ENCODE data around the gene EXTL1. TPM values are rescaled to one million over a fixed set of nuclear protein-coding genes. Genes with fewer than 3 reads are reported as not detected.

The EXTL1 gene
- total RNA-seq, 1 donor from 2014 or later: 0.05 TPM

- H3K27me3 Mint-ChIP-seq (ENCODE audit: insufficient read depth): peaks cover 20% of the 10 kb centered on the region
These were observed 57.6 kb downstream of the EXTL1 start for GRCh38 chr1:26079178-26079563.

DNA sequence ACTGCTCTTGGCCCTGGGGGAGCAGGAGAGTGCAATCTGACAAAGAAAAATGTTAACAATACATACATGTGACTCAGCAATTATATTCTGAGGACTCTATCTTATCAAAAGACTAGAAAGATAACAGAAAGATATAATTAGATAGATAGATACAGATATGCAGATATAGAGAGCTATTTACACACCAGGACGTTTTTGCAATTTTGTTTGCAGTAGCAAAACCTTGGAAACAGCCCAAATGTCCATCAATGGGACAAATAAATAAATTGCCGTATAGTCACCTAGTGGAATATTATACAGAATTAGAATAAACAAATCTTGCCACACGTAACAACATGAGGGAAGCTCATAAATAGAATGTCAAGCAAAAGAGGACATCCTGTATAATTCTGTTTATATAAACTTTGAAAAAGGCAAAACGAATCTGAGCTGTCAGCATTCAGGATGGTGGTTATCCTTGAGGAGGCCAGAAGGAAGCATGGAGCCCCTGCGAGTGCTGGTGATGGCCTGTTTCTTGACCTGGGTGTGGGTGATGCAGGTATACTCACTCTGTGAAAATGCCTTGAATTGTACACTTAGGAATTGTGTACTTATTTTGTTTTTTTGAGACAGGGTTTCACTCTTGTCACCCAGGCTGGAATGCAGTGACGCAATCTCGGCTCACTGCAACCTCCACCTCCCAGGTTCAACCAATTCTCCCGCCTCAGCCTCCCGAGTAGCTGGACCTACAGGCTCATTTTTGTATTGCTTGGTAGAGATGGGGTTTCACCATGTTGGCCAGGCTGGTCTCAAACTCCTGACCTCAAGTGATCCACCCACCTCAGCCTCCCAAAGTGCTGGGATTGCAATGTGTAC lies 58.6 kb downstream of the EXTL1 start:
- no peak overlapping the region for H3K27ac Mint-ChIP-seq
- peaks cover 18% of the 10 kb centered on the region for H3K27me3 Mint-ChIP-seq (ENCODE audit: insufficient read depth)
- H3K9me3 Mint-ChIP-seq: no peaks in the 10 kb centered on the region
- no peak for DNase-seq (ENCODE audit: low spot score)
- H3K4me1 Mint-ChIP-seq (ENCODE audit: low read depth): peaks cover 13% of the 10 kb centered on the region
- intact Hi-C loops (cut with micrococcal nuclease): no loop called here
- H3K36me3 Mint-ChIP-seq (ENCODE audit: low read depth): no peaks in the 10 kb centered on the region
- H3K4me3 Mint-ChIP-seq: no peak overlapping the region

More at GRCh38 chr1:26079178-26079563, 57.6 kb downstream of the EXTL1 start:
- no peak for DNase-seq (ENCODE audit: low spot score)
- Mint-ChIP-seq H3K4me3 (no peak overlapping the region), H3K27ac (no peak overlapping the region), H3K4me1 (ENCODE audit: low read depth) (peaks cover 13% of the 10 kb centered on the region), H3K9me3 (no peaks in the 10 kb centered on the region), H3K36me3 (ENCODE audit: low read depth) (no peaks in the 10 kb centered on the region)
- intact Hi-C loops (cut with micrococcal nuclease): no loop called here

DNA sequence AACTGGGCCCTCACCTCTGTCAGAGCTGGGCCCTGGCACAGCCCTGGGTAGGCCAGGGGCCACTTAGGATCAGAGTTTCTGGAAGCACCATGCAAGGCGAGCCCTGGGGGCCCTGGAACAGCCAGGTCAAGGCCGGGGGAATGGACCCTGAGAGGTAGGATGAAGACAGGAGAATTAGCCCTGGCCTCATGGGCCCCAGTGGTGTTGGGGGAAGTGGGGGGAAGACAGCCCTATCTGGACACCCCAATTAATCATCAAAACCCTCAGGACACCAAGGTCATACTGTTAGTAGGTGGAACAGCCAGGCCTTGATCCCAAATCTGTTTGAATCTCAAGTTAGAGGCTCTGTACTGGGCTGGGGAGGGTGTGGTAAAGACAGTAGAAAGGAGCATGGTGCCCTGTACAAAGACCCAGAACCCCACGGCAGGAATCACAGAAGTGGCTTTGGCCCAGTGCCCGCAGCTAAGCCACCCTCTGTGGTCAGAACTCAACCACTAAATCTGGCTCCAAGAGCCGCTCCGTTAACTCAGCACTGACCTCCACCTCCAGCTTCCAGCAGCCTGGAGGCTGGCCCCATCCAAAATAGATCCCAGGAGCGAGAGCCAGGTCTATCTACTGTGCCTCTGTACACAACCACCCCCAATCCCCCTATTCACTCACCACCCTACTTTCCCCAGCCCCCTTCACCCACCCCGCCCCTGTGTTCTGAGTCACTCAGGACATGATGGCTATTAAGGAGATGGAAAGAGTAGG lies 59.9 kb downstream of the EXTL1 start:
- DNase-seq (ENCODE audit: low spot score): no peak
- no peak overlapping the region for H3K27ac Mint-ChIP-seq
- peaks cover 18% of the 10 kb centered on the region for H3K27me3 Mint-ChIP-seq (ENCODE audit: insufficient read depth)
- intact Hi-C loops (cut with micrococcal nuclease): no loop called here
- H3K9me3 Mint-ChIP-seq: no peaks in the 10 kb centered on the region
- no peaks in the 10 kb centered on the region for H3K36me3 Mint-ChIP-seq (ENCODE audit: low read depth)
- H3K4me1 Mint-ChIP-seq (ENCODE audit: low read depth): peaks cover under 1% of the 10 kb centered on the region
- no peak overlapping the region for H3K4me3 Mint-ChIP-seq

DNA sequence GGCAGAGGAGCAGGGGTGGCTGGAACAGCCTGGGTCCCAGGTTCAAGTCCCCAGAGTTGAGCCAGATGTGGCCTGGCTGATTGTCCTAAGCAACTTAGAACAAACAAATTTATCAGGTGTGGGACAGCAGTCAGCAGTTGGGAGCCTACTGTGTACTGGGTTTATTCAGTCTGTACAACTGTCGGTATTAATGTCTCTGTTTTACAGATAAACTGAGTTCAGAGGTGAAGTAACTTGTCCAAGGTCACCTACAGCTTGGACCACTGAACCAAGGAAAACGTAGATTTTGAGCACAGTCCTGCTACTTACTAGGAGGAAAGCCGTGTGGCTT lies 60.4 kb downstream of the EXTL1 start:
- peaks cover 21% of the 10 kb centered on the region for H3K27me3 Mint-ChIP-seq (ENCODE audit: insufficient read depth)
- H3K4me1 Mint-ChIP-seq (ENCODE audit: low read depth): no peaks in the 10 kb centered on the region
- intact Hi-C loops (cut with micrococcal nuclease): no loop called here
- H3K36me3 Mint-ChIP-seq (ENCODE audit: low read depth): no peaks in the 10 kb centered on the region
- no peak for DNase-seq (ENCODE audit: low spot score)
- H3K27ac Mint-ChIP-seq: no peak overlapping the region
- H3K9me3 Mint-ChIP-seq: no peaks in the 10 kb centered on the region
- H3K4me3 Mint-ChIP-seq: no peak overlapping the region

DNA sequence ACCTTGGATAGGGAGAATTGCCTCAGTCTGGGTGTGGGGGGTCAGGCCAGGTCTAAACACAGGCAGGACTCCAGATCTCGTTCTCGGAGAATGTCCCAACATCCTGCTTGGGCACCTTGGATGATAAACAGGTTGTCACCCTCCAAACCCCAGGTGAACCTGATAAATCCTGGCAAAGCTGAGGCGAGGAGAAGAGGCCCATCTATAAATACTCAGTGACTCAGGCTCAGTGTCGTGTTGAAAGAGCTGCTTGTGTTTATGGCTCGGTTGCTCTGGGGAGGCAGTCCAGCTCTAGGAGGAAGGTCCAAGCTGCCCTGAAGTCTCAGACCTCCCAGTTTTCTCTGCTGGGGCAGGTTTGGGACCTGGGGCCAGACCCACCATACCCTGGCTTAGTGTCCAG lies 61.6 kb downstream of the EXTL1 start:
- Mint-ChIP-seq H3K9me3 (no peaks in the 10 kb centered on the region), H3K4me1 (ENCODE audit: low read depth) (no peaks in the 10 kb centered on the region), H3K27me3 (ENCODE audit: insufficient read depth) (peaks cover 16% of the 10 kb centered on the region), H3K4me3 (no peak overlapping the region), H3K36me3 (ENCODE audit: low read depth) (no peaks in the 10 kb centered on the region), H3K27ac (no peak overlapping the region)
- intact Hi-C loops (cut with micrococcal nuclease): no loop called here
- DNase-seq (ENCODE audit: low spot score): no peak

DNA sequence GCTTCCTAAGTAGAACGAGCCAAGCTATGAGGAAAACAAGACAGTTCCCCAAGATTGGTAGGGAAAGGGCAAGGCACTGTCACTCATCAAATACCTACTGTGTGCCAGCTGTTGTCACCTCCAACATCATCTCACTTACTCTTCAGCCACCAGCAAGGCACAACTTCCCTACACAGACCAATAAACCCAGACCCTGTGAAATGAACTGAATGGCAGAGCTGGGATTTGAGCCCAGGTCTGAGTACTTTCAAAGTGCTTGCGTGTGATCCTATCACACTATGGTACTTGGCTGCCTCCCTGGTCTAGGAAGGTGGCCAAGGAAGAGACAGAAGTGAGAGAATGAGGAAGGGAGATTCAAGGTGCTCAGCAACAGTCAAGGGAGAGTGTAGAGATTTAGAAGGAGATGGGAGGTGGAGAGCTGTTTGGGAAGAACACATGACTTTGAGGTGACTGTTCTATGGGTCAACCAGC lies 62.6 kb downstream of the EXTL1 start:
- H3K4me1 Mint-ChIP-seq (ENCODE audit: low read depth): no peaks in the 10 kb centered on the region

GRCh38 chr1:26084844-26085243 lies 63.3 kb downstream of the EXTL1 start:
- Mint-ChIP-seq H3K27ac (no peak overlapping the region), H3K4me1 (ENCODE audit: low read depth) (no peaks in the 10 kb centered on the region), H3K36me3 (ENCODE audit: low read depth) (no peaks in the 10 kb centered on the region), H3K27me3 (ENCODE audit: insufficient read depth) (peaks cover 16% of the 10 kb centered on the region), H3K9me3 (no peaks in the 10 kb centered on the region), H3K4me3 (no peak overlapping the region)
- intact Hi-C loops (cut with micrococcal nuclease): no loop called here
- DNase-seq (ENCODE audit: low spot score): no peak

More for the DNA sequence above, 62.6 kb downstream of the EXTL1 start:
- Mint-ChIP-seq H3K9me3 (no peaks in the 10 kb centered on the region), H3K4me3 (no peak overlapping the region), H3K27me3 (ENCODE audit: insufficient read depth) (peaks cover 16% of the 10 kb centered on the region), H3K27ac (no peak overlapping the region), H3K36me3 (ENCODE audit: low read depth) (no peaks in the 10 kb centered on the region)
- intact Hi-C loops (cut with micrococcal nuclease): no loop called here
- DNase-seq (ENCODE audit: low spot score): no peak

Other genes starting within 250 kb of the EXTL1 start
- gene SELENON, start 221.6 kb upstream of the EXTL1 start, total RNA-seq: 5.2 and 5.3 TPM in 2 replicates
- 29.3 and 30.0 TPM in 2 replicates for gene MTFR1L, start 201.8 kb upstream of the EXTL1 start, total RNA-seq
- 10.2 and 12.3 TPM in 2 replicates for gene AUNIP, start 162.3 kb upstream of the EXTL1 start, total RNA-seq
- gene PAQR7, start 146.1 kb upstream of the EXTL1 start, total RNA-seq: 5.8 and 6.1 TPM in 2 replicates
- 203 and 205 TPM in 2 replicates for gene STMN1, start 115.4 kb upstream of the EXTL1 start, total RNA-seq
- gene PAFAH2, start 23.7 kb upstream of the EXTL1 start, total RNA-seq: 8.0 and 9.0 TPM in 2 replicates
- gene SLC30A2, start 24.3 kb downstream of the EXTL1 start, total RNA-seq: not detected in 2 replicates
- gene TRIM63, start 45.9 kb downstream of the EXTL1 start, total RNA-seq: not detected in 2 replicates
- gene PDIK1L, start 90.0 kb downstream of the EXTL1 start, total RNA-seq: 15.5 and 18.9 TPM in 2 replicates
- gene FAM110D, start 137.3 kb downstream of the EXTL1 start, total RNA-seq: 0.12 TPM in 1 of 2 replicates, not detected in the other
- gene C1orf232, start 147.2 kb downstream of the EXTL1 start, total RNA-seq: not detected in 2 replicates
- gene ZNF593, start 148.1 kb downstream of the EXTL1 start, total RNA-seq: 81.3 and 83.0 TPM in 2 replicates
- gene ZNF593OS, start 150.1 kb downstream of the EXTL1 start, total RNA-seq: not detected in 2 replicates
- gene CNKSR1, start 155.7 kb downstream of the EXTL1 start, total RNA-seq: 4.2 and 4.7 TPM in 2 replicates
- gene CATSPER4, start 168.8 kb downstream of the EXTL1 start, total RNA-seq: not detected in 2 replicates
- gene CEP85, start 212.4 kb downstream of the EXTL1 start, total RNA-seq: 37.0 and 37.1 TPM in 2 replicates

Data from activated T-helper 1 cell treated with anti-CD3 and anti-CD28 coated beads, Interleukin-12 subunit alpha, Interleukin-12 subunit beta, Interleukin-2, Interleukin-4 antibody, amounts not matched to agents 30 ng/mL and 10 ng/mL and 1 ng/mL, durations not matched to agents 14 hours and 24 hours and 36 hours (primary cell).